Stimulated activated CD4-positive, alpha-beta T cell treated with anti-CD3 and anti-CD28 coated beads, Interleukin-15, amount 100 ng/mL, for 48 hours (primary cell): ENCODE results near the gene SYNGAP1.
A peak's percentile ranks its signal among the peaks of the same experiment; 100 is the strongest.

Experiments used
- DNase-seq, 2 donors: peaks; one replicate each; pipeline ENCODE4 v3.0.0-alpha.2; 2020; ENCODE audit warnings: low read depth in 2 of 2

Gene SYNGAP1

DNA sequence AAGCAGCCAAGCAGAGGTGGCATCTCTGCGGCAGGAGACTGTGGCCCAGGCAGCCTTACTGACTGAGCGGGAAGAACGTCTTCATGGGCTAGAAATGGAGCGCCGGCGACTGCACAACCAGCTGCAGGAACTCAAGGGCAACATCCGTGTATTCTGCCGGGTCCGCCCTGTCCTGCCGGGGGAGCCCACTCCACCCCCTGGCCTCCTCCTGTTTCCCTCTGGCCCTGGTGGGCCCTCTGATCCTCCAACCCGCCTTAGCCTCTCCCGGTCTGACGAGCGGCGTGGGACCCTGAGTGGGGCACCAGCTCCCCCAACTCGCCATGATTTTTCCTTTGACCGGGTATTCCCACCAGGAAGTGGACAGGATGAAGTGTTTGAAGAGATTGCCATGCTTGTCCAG is 15.0 kb upstream of the SYNGAP1 start:
- DNase-seq = no peak

DNA sequence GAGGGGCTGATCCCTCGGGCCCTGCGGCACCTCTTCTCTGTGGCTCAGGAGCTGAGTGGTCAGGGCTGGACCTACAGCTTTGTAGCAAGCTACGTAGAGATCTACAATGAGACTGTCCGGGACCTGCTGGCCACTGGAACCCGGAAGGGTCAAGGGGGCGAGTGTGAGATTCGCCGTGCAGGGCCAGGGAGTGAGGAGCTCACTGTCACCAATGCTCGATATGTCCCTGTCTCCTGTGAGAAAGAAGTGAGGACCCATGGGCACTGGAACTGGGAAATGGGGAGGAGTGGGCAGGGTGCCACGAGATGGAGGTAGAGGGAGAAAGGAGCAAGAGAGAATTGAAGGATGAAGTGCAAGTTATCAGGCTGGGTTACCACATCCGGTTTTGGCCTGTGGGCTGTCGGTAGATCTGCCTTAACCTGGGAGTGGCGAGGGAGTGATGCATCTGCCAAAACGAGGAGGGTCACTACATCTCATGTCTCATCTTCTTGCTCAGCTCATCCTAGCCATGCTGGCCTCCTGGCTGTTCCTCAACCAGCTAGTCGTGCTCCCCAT is 14.4 kb upstream of the SYNGAP1 start:
- no peak for DNase-seq

DNA sequence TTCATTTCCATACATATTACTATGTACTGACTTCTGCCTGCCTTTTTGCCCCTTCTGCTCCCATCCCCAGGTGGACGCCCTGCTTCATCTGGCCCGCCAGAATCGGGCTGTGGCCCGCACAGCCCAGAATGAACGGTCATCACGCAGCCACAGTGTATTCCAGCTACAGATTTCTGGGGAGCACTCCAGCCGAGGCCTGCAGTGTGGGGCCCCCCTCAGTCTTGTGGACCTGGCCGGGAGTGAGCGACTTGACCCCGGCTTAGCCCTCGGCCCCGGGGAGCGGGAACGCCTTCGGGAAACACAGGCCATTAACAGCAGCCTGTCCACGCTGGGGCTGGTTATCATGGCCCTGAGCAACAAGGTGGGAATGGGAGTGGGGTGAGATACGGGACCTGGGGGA is 13.7 kb upstream of the SYNGAP1 start:
- DNase-seq = no peak

DNA sequence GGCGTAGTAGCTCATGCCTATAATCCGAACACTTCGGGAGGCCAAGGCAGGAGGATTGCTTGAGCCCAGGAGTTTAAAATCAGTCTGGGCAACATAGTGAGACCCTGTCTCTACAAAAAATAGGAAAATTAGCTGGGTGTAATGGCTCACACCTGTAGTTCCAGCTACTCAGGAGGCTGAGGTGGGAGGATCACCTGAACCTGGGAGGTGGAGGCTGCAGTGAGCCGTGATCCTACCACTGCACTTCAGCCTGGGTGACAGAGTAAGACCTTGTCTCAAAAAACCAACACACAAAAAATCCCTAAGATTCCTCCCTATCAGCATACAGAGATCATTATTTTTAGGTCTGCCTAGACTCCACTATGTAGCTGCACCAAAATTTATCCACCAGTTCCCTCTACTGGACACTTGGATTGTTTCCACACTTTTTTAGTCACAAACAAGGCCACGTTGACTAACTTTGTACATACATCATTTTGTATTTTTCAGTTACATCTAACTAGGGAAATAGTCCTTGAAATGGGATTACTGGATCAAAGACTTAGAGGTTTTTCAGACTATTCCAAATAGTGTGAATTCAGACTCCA is 12.6 kb upstream of the SYNGAP1 start:
- DNase-seq = no peak

DNA sequence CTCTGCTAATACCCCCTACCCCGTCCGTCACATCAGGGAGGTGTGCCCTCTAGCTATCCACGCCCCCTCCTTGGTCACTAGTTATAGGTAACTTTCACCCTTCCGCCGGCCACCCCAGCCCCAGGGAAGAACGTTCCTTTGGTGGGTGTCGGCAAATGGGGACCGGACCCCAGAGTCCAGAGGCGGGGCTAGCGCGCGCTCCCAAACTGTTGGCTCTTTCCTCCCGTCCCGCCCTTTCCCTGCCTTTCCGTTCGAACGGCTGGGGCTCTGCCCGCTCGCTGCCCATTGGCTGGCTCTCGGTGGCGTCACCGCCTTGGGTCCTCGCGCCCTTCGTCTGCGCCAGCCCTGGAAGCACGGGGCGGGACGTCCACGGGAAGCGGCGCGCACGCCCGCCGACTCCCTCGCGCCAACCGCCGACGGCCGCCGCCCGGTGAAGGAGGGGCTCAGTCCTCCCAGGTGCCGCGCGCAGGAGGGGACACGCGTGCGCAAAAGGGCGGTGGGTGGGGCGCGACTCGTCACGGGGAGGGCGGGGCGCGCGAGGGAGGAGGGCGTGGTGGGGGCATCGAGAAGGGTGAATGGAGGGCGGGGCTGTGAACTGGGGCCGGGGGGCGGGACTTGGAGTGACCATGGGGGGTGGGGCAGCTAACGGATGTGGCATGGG is 9.7 kb upstream of the SYNGAP1 start:
- DNase-seq = peak; percentile 96 to 98

DNA sequence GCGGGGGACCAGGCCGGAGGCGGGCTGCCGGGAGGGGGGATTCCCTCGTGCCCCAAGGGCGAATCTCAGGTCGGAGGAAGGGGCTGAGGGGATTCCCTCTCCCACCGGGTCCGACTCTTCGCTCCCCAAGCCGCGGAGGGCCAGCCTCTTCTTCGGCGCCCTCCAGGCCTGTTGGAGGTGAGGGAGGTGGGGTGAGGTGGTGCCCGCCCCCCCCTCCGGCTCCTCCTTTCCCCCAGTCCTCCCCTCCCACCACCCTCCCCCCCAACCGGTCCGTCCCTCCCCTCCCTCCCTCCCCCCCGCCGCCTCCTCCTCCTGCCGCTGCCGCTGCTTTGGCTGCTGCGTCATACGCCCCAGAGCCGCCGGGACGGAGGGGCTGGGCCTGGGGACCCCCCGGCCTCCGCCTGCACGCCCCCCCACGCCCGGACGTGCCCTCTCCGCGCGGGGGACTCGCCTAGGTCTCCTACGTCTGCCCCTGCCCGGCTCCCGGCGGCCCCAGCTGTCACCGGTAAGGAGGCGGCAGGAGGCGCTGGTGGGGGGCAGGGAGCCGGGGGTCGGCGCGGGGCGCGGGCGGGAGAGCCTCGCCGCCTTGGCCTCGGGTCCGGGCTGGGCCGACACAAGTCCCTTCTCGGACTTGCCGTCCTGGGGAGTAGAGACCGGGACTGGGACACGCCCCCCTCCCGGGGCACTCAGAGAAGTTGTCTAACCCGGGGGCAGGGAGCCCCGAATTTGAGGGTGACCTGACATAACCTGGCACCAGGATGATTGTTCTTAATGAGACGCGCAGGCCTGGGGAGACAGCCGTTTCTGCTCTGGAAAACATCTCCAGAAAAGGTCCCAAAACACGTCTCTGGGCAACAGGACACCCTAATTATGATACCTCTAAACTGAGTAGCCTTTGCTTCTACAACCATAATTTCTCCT is 8.9 kb upstream of the SYNGAP1 start, which contains the start of gene PHF1:
Gene PHF1, plus strand, starts transcription at position 304 of the 921 bp plus-strand sequence. CDS start 1,250 bp downstream, outside the sequence.
- DNase-seq = no peak

DNA sequence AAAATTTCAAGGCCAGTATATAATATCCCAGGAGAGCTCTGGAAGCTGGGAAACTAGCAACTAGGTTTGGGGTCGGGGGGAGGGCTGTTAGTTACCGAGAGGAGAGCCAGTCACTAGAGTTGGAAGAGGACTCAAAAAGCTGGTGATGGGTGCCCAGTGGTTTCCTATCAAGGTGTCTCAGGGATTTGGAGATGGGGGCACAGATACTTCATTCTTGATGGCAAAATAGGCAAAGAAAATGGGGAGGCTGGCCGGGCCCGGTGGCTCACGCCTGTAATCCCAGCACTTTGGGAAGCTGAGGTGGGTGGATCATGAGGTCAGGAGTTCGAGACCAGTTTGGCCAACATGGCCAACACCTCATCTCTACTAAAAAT is 8.2 kb upstream of the SYNGAP1 start:
- DNase-seq = no peak

DNA sequence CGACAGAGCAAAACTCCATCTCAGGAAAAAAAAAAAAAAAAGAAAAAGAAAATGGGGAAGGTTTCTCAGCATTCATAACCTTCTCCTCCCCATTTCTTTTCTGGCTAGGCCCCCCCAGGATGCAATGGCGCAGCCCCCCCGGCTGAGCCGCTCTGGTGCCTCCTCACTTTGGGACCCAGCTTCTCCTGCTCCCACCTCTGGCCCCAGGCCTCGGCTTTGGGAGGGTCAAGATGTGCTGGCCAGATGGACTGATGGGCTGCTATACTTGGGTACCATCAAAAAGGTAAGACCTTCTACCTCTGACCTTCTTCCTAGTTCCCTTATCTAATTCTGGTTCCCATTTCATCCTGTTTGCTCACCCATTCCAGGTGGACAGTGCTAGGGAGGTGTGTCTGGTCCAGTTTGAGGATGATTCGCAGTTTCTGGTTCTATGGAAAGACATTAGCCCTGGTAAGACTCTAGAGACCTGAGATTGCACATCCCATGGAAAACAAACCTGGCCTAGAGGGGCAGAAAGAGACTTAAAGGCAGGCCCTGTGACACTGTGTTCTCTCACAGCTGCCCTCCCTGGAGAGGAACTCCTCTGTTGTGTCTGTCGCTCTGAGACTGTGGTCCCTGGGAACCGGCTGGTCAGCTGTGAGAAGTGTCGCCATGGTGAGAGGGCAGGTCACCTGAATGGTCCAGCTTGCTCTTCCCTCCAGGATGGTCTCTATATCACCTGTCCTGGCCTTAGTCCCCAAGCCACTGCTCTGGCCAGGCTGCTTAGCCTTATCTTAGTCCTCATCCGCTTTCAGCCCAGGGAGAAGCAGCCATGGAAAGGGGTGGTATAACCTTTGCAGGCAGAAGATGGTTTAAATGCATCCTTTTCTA is 7.5 kb upstream of the SYNGAP1 start:
- DNase-seq = no peak

DNA sequence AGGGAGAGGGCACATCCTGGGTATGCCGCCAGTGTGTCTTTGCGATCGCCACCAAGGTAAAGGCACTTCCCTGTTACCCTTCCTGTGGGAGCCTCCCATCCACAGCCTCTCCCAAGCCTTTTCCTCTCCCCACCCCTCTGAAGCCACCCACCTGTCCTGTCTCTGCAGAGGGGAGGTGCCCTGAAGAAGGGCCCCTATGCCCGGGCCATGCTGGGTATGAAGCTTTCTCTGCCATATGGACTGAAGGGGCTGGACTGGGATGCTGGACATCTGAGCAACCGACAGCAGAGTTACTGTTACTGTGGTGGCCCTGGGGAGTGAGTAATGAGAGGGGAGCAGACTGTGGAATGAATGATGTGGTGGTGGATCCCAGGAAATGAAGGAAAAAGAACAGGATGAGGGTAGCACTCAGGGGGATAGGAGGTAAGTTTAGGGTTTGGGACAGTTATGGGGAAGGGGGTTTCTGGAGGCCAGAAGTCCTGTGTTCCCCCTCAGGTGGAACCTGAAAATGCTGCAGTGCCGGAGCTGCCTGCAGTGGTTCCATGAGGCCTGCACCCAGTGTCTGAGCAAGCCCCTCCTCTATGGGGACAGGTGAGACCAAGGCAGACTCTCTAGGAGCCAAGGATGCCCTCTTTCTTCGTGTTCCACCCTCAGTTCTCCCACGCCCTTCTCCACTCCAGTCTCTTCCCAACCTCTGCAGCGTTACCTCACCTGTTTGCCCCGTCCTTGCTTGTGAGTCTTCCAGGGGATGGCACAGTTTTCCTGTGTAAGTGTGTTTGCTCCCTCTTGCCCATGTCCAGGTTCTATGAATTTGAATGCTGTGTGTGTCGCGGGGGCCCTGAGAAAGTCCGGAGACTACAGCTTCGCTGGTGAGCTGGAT is 6.4 kb upstream of the SYNGAP1 start:
- DNase-seq = no peak

DNA sequence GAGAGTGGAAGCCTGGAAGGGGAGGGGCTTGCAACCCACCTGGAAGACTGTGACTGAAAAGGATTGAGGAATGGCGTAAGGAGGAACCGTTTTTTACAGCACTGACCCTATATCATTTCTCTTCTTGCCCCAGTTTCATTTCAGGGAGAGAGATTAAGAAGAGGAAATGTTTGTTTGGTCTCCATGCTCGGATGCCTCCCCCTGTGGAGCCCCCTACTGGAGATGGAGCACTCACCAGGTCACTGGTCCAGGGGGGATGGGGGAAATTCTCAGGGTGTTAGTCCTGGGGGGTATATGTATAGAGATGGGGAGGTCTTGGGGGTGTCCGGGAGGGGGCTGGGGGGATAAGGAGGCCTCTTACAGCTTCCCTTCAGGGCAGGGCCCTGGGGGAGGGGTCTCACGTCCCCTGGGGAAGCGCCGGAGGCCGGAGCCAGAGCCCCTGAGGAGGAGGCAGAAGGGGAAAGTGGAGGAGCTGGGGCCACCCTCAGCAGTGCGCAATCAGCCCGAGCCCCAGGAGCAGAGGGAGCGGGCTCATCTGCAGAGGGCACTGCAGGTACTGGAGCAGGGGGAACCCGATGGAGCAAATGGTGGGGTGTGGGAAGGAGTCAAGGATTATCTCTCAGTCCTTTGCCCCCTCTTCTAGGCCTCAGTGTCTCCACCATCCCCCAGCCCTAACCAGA is 5.1 kb upstream of the SYNGAP1 start:
- no peak for DNase-seq

DNA sequence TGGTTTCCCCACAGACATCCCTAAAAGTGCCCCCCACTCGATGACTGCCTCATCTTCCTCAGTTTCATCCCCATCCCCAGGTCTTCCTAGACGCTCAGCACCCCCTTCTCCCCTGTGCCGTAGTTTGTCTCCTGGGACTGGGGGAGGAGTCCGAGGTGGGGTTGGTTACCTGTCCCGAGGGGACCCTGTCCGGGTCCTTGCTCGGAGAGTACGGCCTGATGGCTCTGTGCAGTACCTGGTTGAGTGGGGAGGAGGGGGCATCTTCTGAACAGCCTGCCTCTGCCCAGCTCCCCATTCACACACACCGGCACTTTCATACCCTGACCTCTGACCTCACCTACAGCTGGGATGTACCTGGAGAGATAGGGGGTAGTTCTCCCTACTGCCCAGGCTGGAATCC is 4.0 kb upstream of the SYNGAP1 start:
- DNase-seq = no peak

DNA sequence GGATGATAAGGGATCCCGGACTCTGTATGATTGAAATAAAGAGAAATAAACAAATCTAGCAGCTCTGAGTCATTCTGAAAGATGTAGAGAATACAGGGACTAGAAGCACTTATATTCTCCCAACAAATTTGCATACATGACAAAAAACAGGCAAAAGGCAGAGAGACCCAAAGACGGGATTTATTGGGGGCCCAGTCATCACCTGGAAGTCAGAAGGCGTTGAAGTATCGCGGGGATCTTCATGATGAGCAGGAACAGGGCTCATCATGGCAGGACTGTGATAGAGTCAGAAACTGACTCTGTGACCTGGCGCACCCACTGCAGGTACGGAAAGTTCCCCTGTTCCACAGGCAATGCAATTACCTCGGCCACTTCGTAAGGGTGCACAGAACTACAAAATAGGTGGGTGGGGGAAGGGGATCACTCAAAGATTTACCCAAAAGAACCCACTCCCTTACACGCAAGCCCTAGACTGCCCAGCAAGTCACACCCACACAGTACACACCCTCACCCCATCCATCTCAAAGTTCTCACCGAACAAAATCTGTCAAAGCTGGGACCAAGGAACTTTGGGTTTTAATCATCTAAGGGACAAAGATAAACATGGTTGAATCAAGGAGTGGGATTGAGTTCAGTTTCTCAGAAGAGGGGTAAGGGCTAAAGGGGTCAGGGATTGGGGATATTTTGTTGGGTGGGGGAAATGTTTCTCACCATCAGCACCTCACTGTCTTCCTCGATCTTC is 3.3 kb upstream of the SYNGAP1 start:
- no peak for DNase-seq

DNA sequence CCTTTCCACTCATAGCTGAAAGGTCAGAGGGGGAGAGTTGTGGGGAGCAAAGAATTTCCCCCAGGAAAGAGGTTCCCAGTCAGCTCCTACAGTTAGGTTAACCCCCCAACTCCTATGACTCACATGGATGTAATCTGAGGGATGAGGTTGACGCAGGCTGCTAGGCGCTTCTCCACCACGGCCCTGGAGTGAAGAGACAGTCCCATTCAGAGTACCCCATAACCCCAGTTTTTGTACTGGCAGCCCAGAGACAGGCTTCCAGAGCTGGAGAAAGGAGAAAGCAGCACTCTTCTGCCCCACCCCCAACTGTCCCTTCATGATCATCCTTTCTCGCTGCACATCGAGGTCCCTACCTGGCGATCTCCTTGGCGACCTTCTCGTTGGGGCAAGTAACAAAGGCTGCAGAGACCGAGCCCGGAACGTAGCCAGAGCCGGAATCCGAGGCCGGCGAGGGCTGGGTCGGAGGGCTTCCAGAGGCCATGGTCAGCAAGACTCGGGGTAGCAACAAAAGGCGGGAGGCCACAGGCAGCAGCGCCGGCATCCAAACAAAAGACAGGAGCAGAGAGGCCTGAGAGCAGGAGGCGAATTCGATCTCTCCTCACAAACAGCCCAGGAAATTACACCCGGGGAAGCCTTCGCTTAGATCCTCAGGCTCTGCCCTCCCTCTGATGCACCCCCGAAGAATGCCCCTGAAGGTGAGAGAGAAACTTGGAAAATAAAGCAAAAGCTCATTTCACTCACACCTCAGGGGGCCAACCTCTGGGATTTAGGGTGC is 2.5 kb upstream of the SYNGAP1 start:
- DNase-seq = no peak

DNA sequence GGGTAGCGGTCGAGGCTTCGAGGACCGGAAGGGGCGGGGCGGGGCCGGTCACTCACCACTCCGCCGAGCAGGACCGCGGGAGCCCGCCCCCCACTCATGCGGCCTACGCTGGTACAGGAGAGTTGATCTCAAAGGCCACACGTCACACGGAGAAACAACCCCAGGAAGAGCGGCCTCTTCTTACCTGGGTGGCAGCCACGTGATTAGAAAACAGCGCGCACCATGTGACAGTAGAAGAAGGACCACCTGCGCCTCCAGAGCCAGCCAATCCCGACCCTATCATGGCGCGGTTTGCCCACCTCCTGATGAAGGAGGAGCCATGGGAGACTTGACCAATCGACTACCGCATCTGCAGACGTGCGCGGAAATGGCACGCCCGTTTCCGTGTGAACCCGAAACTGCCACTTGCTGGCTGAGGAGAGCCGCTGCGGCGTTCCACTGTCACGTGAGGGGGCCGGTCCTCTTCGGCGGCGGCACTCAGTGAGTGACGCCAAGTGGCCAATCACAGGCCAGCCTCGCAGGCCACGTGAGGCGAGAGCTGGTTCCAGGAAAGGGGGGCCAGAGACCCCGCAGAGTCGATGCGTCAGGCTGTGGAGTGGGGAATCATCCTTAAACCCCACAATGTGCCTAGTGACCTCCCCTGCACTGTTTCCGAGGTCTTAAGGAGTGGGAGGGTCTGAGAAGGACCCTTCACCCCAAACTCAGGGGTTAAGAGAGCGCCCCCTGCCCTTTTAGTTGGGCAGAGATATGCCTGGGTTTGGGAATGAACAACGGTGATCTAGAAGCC is 1.8 kb upstream of the SYNGAP1 start, which contains the start of gene CUTA:
Gene CUTA, minus strand, starts transcription at position 205 of the 787 bp plus-strand sequence. Its CDS starts 107 bp downstream, at position 98.
- DNase-seq = peak; percentile 99

DNA sequence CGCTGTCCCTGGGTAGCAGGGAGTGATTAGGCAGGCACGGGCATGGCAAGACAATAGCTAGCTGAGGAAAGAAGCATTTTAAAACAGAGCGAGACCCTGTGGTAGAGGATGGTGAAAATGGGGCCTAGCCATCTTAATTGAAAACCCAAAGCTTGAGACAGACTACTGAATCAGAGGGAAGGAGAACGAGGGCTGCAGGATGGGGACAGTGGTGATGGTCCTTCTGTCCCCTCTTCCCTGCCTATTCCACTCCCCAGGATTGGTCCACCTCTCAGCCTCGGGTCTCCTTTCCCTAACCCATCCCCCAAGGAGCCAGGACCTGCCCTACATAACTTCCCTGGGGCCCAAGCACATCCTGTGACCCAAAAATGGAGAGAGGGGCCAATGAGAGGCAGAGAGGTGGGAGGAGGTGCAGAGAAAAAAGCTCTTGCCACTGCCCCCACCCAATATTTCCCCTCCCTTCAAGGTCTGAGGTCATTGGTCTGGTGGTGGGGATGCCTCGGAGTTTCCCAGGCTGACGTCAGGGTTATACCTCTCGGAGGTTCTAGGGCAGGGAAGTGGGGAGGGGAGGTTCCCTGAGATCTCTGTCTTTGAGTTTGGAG is 1.1 kb upstream of the SYNGAP1 start:
- peak in 1 of 2 donors; percentile 47 for DNase-seq

DNA sequence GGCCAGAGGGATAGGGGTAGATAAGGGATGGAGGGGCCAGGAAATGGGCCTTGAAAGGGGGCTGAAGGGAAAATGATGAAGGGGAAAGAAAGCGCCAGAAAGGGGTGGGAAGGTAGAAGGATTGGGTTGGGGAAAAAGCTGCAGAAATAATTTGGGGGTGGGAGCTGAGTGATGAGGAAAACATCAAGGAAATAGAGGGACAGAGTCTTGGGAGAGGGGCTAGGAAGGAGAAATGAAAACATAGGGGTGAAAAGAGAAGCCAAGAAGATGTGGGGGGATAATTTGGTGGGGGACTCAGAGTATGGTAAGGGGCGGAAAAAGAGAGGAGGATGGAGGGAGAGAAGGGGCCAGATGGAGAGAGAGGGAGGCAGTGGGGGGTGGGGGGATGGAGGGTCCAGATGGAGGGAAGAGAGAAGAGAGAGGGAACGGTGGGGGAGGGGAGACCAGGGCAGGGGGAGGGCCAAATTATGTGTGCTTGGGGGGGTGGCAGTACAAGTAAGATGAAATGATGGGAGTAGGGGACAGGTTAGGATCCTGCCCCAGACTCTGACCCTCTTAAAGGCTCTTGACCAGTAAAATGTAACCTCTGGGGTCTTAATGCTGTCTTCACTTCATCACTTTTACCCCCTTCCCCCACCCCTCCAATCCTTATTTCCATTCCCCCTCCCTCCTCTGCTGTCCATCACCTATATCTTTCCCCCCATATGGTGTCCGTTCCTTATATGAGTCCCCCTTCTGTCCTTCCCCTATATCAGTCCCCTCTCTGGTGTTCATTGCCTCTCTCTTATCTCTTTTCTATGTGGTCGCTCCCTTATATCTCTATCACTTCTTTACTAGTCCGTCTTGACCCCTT is 852 bp downstream of the SYNGAP1 start:
- DNase-seq = no peak
